CD4-positive, alpha-beta T cell treated with Interleukin-17A for 4 hours (primary cell): ENCODE data around the gene HACL1.

Source experiments
- DNase-seq: peaks from one replicate; pipeline ENCODE4 v3.0.0-alpha.2; 2020; ENCODE audit warnings: mixed read lengths

HACL1 gene

DNA sequence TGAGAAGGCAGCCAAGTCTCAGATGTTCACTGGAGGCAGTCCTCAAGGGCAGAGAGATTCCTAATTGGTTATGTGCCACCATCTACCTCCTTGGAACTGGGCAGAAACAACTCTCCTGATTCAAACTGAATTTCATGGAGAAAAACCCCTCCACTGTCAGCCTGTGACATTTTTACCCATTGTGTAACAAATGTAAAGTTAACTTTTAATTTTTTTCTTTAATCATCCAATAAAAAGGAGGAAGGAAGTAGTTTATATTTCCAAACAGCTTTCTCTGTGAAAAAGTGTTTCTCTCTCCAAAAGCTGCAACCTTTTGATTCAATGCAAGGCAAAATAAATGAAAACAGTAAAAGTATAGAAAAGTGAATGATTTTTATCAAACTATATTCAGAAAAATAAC lies 79.4 kb downstream of the HACL1 start:
- no peak for DNase-seq

DNA sequence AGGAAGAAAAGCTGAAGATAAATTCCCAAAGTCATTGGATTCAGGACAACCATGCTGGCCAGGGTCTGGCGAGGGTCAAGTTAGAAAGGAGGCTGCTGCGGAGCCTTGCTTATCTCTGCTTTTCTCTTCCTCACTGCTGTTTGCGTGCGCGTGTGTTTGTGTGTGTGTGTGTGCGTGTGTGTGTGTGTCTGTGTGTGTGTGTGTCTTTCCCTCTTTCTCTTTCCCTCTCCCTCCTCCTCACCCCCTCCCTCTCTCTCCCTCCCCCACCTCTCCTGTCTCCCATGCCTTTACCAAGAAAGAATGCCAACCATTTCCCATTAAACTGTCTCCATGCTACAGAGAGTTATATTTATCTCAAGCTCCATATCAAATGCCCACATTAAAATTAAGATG lies 79.8 kb downstream of the HACL1 start, which contains the start of gene COLQ:
Gene COLQ, minus strand, starts transcription at position 134 of the 393 bp plus-strand sequence. Its CDS starts 81 bp downstream, at position 53.
- no peak for DNase-seq

DNA sequence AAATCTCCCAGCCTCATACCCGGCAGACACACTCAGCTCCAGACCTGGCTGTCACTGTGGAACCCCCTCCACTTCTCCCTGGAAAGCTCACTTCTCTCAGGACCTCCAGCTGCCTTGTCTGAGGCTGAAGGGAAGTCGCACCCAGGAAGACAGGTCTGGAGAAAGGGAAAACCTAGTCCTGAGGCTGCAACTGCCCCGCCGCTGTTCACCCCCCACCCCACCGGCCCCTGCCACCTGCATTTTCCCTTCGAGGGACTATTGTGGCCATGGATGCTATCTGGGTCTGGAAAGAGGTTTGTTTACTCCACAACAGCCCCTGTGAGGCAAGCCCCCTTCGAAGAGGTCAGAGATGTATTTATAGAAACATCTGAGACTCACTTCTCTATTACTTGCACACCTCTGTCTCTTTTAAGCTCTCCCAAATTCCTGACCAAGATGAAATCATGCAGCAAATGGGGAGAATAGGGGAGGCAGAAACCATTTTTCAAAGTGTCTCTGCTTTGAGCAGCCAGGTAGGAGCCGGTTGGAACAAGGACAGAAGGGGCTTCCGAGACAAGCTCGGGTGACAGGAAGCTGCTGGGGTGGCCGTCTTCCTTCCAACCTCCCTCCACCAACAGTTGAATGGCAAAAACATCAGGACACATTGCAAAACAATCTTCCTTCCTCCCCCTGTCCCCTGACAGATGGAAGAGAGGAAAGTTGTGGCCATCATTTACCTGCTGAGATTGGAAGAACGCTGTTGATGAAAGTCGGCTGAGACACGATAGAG lies 80.4 kb downstream of the HACL1 start:
- DNase-seq, result no peak

DNA sequence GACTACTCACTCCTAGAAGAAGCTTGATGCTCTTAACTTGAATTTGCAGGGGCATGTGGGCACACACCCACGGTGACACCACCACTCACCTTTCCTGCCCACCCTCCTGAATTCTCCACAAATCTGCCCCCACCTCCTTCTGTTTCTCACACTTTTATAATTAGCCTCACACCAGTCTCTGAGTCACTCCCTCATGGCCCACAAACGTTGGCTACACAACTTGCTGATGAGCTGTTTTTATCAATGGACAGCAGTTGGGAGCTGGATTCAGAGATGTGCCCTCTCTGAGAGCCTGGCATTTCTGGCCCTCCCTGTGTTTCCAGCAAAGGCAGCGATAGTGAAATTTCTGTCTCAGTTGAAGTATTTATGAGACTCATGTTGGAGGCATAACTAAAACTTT lies 81.2 kb downstream of the HACL1 start:
- DNase-seq, result peak; percentile 3

- no peak for DNase-seq
These were observed 82.3 kb downstream of the HACL1 start for GRCh38 chr3:15519096-15519495.

GRCh38 chr3:15514663-15515340 lies 86.6 kb downstream of the HACL1 start:
- DNase-seq, result no peak

- DNase-seq, result no peak
These were observed 87.3 kb downstream of the HACL1 start for GRCh38 chr3:15513810-15514662.

GRCh38 chr3:15513116-15513515 lies 88.3 kb downstream of the HACL1 start:
- DNase-seq, result no peak

GRCh38 chr3:15512166-15512565 lies 89.2 kb downstream of the HACL1 start:
- DNase-seq, result no peak

DNA sequence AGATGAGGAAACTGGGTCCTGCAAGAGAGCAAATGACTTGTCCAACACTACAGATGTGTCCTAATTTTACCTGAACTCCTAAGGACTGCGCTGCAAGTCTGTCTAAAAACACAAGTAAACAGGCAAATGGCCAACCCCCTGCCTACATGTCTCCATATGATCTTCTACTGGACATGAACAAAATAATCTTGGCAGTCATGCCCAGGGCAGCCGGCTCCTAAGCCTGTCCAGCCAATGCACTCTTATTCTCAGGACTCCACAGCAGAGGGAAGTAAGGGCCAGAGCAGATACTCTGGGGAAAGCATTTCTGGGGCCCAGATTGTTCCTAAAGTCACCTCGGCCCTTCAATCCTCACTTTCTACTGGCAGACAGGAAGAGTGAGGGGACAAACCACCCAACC lies 90.2 kb downstream of the HACL1 start:
- DNase-seq, result no peak
